GM10266 (cell line): Measurements from ENCODE around the gene PANX2.

Source experiments
- DNase-seq: peaks from one replicate; pipeline ENCODE4 v3.0.0; 2012; ENCODE audit errors: extremely low spot score
- TF ChIP-seq, protein P1 (sequence below): IDR thresholded peaks from 2 replicates; pipeline ENCODE4 v1.5.1; 2012; ENCODE audit warnings: mild to moderate bottlenecking, low read depth; ENCODE audit not compliant: control insufficient read depth, insufficient read depth; ENCODE audit errors: missing control alignments

The PANX2 gene

DNA sequence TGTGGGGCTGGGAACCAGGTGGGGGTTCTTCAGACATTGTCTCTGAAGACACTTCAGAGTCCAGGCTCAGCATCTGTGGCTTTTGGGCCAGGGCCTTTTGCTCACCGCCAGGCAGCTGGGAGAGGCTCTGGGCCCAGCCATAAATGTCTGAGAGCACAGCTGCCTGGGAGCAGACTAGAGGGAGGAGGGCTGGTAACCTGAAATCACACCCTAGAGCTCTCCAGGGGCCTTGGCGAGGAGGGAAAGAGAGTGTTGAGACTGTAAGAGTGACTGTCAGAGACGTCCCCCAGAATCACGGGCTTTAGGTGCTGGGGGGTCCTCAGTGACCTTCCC, 19.3 kb downstream of the PANX2 start:
- no peak for DNase-seq
- TF ChIP-seq, protein P1, sequence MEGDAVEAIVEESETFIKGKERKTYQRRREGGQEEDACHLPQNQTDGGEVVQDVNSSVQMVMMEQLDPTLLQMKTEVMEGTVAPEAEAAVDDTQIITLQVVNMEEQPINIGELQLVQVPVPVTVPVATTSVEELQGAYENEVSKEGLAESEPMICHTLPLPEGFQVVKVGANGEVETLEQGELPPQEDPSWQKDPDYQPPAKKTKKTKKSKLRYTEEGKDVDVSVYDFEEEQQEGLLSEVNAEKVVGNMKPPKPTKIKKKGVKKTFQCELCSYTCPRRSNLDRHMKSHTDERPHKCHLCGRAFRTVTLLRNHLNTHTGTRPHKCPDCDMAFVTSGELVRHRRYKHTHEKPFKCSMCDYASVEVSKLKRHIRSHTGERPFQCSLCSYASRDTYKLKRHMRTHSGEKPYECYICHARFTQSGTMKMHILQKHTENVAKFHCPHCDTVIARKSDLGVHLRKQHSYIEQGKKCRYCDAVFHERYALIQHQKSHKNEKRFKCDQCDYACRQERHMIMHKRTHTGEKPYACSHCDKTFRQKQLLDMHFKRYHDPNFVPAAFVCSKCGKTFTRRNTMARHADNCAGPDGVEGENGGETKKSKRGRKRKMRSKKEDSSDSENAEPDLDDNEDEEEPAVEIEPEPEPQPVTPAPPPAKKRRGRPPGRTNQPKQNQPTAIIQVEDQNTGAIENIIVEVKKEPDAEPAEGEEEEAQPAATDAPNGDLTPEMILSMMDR = no peak

DNA sequence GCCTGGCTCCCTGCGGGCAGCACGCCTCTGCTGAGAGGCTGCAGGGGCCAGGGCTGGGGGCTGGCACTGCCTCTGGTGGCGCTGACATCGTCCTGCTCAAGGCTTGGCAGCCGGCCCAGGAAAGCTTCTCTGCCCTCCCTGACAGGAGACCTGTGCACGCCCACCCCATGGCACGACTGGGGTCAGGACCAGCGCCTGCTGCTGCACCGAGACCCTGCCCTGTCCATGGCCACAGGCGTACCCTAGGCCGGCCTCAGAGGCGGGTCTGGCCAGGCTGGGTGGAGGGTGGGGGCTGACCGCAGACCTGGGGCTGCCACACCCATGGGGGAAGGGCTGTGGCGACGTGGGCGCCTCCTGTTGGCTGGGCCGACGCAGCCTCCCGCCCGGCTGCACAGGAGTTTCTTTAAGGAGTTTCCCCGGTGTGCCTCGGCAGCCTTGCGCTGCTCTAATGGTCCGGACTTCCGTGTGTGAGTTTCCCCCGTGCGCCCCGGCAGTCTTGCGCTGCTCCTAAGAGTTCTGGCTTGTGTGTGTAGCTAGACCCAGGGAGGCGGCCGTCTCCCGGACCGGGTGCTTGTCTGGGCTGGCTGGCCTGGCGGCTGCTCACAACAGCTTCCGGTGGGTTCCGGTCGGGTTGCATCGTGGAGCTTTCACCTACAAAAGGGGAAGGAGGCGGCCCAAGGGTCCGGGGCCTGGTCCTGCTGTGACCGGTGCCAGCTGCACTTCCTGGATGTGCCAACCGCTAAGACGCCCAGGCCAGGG, 19.8 kb downstream of the PANX2 start:
- TF ChIP-seq, protein P1 = peak; percentile 63
- DNase-seq = peak; percentile 89

DNA sequence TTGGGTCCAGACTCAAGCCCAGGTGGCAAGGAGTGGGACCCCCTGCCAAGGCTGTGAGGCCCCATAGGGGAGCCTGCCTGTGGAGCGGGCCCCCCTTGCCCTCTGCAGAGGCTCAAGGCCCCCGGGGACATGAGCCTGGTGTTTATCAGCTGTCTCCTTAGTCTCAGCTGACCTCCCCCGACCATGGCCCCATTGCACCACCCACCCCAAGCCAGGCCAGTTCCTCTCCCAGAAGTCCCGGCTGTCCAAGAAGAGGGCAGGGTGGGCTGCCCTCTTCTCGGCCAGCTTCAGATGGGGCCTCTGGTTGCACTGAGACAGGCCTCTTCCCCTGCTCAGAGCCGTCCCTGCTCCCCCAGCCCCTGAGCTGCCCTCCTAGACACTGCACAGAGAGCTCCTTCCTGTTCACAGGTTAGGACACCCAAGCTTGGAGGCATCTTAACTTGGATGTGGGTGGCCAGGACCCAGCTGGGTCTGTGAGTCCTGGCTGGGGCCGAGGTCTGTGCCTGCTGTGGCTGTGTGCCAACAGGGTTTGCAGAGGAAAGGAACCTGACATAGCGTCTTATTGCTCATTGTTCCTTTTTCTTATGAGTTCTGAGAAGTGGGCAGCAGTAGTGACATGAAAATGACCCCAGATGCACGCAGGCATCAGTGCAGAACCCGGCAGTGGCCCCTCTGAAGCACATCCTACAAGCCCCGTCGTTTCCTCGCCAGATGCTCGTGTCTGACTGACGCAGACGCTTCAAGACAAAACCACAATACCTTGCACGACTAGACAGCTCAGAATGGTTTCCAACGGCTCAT, 20.6 kb downstream of the PANX2 start:
- TF ChIP-seq, protein P1 = no peak
- DNase-seq = peak; percentile 85

DNA sequence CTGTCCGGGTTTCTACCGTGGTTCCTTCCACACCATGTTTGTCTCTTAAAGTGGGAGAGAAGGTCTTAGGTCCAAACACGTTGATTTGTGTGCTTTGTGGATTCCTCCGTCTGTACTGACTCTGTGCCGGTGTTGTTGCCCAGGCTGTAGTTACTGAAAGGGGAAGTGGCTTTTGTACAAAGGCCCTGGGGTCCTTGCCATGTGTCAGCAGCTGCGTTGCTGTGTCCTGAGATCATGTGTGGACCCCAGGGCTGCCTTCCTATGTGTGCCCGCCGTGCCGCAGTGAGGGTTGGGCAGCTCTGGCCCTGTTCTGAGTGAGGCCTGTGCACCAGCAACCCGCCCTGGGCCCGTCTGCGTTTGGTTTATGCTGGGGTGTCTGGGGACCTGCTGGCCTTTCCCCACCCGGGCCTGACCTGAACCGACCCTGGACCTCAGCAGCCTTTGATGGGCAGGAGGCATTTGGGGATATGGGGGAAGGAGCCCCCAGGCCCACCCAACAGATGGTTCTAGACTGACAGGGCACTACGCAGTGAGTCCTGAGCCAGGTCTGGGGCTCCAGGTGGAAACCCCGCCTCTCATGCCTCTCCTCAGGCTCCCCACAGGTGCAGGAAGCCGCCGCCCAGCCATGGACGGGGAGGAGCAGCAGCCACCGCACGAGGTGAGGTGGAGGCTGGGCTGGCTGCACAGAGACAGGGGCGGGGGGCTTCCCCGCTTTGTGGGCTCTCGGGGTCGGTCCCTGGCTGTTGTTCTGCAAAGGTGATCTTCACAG, 22.1 kb downstream of the PANX2 start:
- no peak for DNase-seq
- TF ChIP-seq, protein P1 = no peak

DNA sequence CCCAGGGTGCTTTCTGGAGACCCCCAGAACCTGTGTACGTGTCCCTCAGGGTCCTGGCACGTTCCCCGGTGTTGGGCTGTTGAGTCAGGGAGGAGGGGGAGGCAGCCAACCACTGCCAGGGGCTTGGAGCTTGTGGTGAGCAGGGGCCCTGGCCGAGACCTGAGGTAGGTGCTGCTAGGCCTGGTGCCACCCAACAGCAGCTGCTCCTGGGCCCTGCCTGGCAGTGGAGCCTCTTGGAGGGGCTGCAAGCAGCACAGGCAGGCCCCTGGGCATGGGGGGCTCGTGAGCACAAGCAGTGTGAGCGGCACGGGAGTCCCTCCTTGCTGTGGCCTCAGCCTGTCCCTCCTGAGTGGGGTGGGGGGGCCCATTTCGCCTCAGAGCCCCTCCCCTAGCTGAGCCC, 23.1 kb downstream of the PANX2 start:
- DNase-seq = no peak
- TF ChIP-seq, protein P1 = no peak

DNA sequence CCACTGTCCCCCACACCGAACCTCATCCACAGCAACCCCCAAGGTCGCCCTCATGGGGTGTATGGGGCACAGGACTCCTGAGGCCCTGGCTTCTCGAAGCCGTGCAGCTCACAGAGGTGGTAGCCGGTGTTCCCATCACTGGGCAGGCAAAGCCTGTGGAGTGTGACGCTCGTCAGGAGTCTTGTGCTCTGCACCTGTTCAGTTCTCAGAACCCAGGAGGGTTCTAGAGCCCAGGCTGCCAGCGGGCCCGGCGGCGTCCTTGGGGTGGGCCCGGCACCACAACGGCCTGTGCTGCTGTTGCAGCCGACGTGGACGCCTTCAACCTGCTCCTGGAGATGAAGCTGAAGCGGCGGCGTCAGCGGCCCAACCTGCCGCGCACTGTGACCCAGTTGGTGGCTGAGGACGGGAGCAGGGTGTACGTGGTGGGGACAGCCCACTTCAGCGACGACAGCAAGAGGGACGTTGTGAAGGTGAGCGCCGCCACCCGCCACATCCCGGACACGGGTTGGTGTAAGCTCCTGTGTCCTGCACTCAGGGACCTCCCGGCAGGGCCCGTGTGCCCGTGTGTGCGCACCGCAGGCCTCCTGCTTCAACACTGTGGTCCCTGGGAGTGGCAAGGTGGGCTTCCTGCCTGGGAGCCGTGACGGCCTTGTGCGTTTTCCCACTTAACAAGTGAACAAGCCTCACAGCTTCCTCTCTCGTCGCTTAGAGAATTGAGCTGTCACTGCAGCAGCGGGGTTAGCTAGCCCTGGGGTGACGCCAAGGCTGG, 23.7 kb downstream of the PANX2 start:
- TF ChIP-seq, protein P1 = no peak
- no peak for DNase-seq
